Measurements from ENCODE around the gene PRPS1. TPM values are rescaled to one million over a fixed set of nuclear protein-coding genes. Genes with fewer than 3 reads are reported as not detected.
"Not testable (repeated sequence)": the region's sequence is repeated elsewhere in the genome, so short reads cannot be mapped to it uniquely, and the experiment has no call there.

PRPS1 gene
- total and polyA plus RNA-seq, 7 donors = 9.6 to 35.8 (median 18.8) TPM

DNA sequence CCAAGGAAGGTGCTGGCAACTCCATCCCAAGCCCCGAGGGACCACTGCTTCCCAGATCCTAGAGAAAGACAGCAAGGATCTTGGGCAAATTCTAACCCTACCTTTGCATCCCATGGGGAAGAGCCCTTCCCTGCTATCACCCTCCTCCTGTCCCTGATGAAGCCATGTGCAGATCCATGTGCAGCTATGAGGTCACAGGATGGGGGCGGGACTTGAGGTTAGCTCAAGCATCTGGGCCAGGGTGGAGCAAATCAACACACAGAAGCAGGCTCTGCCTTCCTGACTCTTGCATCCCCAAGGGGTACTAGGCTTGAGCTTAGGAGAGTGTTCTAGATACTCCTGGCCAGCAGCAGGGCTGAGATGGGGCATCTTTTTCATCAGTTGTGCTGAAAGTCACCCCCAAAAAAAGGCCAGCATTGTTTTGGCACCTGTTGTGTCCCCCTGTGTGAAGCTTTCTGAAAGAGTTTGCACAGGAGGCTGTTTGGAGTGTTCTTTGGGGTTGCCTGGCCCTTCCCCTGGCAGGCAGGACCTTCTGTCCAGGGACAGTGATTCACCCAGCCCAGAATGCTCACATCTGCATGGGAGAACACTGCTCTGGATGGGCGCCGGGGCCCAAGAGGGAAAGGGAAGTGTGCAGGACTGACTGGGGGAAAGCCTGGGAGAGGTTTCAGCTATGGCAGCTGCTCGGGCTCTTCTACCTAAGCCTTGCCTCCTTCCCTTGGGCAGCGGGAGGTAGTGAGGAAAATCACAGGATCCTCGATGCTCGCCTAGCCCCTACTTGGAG, 50.8 kb downstream of the PRPS1 start:
- Histone ChIP-seq H3K36me3 (no peaks in the 10 kb centered on the region), H3K4me3 (no peak overlapping the region), H3K27ac (peak overlapping the region; percentile 27 to 91 (median 86)), H3K27me3 (peaks cover 0 to 4% (median 0%) of the 10 kb centered on the region in 3 donors), H3K4me1 (peaks cover 0 to 35% (median 25%) of the 10 kb centered on the region in 4 donors), H3K9me3 (no peaks in the 10 kb centered on the region)
- intact Hi-C loops (cut with DNase I) = loop anchor here (2.0 kb wide), 1 partner anchor 34 kb away; no protein-coding TSS in a partner anchor
- 79 to 85% methylated on average over 8 of the region's 8 CpGs for WGBS, 2 donors
- DNase-seq = peak; percentile 93
- no peak for TF ChIP-seq EP300 (IDR thresholded peaks at IDR 0.05)
- peak; percentile 25 to 72 (median 66) for TF ChIP-seq POLR2AphosphoS5 (IDR thresholded peaks at IDR 0.05)

DNA sequence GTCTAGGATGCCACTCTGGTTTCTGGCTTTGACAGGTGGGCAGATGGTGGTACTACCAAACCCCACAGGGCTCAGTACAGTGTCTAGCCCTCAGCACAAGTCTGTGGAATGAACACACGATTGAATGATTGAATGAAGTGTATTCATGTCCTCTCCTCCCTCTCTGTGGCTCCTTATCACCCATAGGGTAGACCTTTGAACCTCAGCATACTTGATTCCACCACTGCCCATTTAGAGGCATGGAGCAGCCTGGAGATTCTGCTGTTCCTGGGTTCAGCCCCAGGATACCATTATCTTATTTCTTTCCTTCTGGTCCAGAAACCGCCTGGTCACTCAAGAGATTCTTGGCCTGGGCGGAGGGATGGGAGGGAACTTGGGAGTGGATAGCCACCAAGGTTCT, 53.9 kb downstream of the PRPS1 start:
- no peaks in the 10 kb centered on the region for H3K36me3 ChIP-seq
- peak overlapping the region; percentile 42 to 69 (median 68) for H3K27ac ChIP-seq
- DNase-seq = no peak
- no peak overlapping the region for H3K4me3 ChIP-seq
- TF ChIP-seq, protein P1, sequence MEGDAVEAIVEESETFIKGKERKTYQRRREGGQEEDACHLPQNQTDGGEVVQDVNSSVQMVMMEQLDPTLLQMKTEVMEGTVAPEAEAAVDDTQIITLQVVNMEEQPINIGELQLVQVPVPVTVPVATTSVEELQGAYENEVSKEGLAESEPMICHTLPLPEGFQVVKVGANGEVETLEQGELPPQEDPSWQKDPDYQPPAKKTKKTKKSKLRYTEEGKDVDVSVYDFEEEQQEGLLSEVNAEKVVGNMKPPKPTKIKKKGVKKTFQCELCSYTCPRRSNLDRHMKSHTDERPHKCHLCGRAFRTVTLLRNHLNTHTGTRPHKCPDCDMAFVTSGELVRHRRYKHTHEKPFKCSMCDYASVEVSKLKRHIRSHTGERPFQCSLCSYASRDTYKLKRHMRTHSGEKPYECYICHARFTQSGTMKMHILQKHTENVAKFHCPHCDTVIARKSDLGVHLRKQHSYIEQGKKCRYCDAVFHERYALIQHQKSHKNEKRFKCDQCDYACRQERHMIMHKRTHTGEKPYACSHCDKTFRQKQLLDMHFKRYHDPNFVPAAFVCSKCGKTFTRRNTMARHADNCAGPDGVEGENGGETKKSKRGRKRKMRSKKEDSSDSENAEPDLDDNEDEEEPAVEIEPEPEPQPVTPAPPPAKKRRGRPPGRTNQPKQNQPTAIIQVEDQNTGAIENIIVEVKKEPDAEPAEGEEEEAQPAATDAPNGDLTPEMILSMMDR (IDR thresholded peaks at IDR 0.05) = no peak
- no peak for TF ChIP-seq EP300 (IDR thresholded peaks at IDR 0.05)
- TF ChIP-seq POLR2A (IDR thresholded peaks at IDR 0.05) = no peak
- no peak for TF ChIP-seq POLR2AphosphoS5 (IDR thresholded peaks at IDR 0.05)
- H3K27me3 ChIP-seq = peaks cover 0 to 4% (median 0%) of the 10 kb centered on the region in 3 donors
- WGBS, 2 donors = 81 to 88% methylated on average over 3 of the region's 3 CpGs
- no peaks in the 10 kb centered on the region for H3K9me3 ChIP-seq
- H3K4me1 ChIP-seq = peaks cover 0 to 31% (median 24%) of the 10 kb centered on the region in 4 donors
- intact Hi-C loops (cut with DNase I) = no loop called here

DNA sequence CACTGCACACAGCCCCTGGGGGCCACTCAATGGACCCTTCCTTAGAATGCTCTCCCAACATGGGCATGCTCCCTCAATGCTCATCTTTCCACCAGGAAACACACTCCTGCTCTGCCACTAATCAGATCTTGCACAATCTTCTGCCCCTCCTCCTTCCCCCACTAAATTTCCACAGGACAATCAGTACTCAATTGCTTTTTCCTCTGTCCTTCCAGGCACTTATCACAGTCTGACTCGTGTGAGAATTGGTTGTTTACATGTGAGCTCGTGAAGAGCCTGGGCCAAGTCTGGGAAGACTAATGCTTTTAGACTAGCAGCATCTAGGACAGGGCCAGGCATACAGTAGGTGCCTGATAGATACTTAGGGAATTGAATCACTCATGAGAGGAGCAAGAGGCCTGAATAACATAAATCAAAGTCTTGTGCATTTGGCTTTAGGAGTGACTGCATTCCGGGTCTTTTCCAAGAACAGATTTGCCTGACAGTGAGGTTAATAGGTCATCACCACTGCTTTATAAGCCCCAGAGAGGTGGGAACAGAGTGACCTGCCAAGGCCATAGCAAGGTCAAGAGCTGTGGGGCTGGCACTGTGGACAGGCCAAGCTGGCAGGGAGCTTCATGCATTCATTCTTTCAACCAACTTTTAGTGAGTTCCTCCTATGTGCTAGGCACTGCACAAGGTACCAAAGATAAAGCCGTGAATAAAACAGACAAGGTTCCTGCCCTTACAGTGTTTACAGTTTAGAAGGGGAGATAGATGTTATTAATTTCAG, 55.0 kb downstream of the PRPS1 start:
- intact Hi-C loops (cut with DNase I) = no loop called here
- no peaks in the 10 kb centered on the region for H3K36me3 ChIP-seq
- H3K4me1 ChIP-seq = peaks cover 0 to 23% (median 21%) of the 10 kb centered on the region in 4 donors
- no peaks in the 10 kb centered on the region for H3K9me3 ChIP-seq
- peak overlapping the region; percentile 59 to 69 (median 68) for H3K27ac ChIP-seq
- H3K27me3 ChIP-seq = peaks cover 0 to 4% (median 0%) of the 10 kb centered on the region in 3 donors
- WGBS, 2 donors = 40 to 55% methylated on average over 4 of the region's 4 CpGs
- peak; percentile 68 to 80 (median 70) for TF ChIP-seq POLR2AphosphoS5 (IDR thresholded peaks at IDR 0.05)
- no peak for TF ChIP-seq POLR2A (IDR thresholded peaks at IDR 0.05)
- TF ChIP-seq EP300 (IDR thresholded peaks at IDR 0.05) = peak; percentile 13 to 78 (median 48)
- DNase-seq = peak; percentile 83
- H3K4me3 ChIP-seq = no peak overlapping the region

DNA sequence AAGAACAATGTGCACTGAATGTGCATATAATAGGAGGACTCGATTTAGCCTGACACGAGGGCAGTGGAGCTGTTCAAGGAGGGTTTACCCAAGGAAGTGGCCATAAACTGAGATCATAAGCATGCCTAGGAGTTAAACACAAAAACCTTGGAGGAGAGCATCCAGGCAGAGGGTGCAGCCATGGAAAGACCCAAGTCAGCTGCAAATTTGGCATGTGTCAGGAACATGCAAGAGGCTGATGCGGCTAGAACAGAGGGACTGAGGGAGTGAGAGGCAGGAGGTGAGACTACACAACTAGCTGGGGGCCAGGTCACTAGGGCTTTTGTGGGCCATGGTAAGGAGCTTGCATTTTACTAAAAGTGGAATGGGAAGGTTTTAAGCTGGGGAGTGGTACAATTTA, 55.6 kb downstream of the PRPS1 start:
- peak overlapping the region; percentile 59 to 69 (median 68) for H3K27ac ChIP-seq
- no peak for DNase-seq

DNA sequence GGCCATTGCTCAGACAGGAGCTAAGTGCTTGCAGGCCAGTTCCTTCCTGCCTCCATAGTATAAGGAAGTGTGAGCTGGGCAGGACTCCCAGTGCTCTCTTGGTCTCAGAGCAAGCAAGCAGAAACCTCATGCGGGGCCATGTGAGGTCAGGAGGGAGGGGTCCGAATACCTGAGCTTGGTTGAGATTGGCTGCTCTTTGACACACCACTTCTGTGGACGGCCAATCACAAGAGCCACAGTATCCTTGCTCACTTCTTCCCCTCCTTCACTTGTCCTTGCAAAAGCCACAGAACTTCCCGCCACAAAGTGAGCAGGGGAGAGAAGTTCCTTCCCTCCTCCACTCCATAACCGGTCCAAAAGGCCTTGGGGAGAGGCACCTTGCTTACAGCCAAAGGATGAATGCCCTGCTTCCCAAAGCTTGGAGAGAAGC, 56.7 kb downstream of the PRPS1 start:
- Histone ChIP-seq H3K4me1 (peaks cover 0 to 23% (median 21%) of the 10 kb centered on the region in 4 donors), H3K9me3 (no peaks in the 10 kb centered on the region), H3K4me3 (no peak overlapping the region), H3K36me3 (no peaks in the 10 kb centered on the region), H3K27ac (peak overlapping the region; percentile 59 to 69 (median 68)), H3K27me3 (no peaks in the 10 kb centered on the region)
- TF ChIP-seq EP300 (IDR thresholded peaks at IDR 0.05) (no peak), POLR2A (IDR thresholded peaks at IDR 0.05) (no peak), POLR2AphosphoS5 (IDR thresholded peaks at IDR 0.05) (peak in 3 of 4 donors; percentile 28 to 68 (median 60))
- TF ChIP-seq, protein P1 (IDR thresholded peaks at IDR 0.05) = no peak
- WGBS, 2 donors = 14 to 18% methylated on average over 5 of the region's 5 CpGs
- peak; percentile 90 for DNase-seq
- intact Hi-C loops (cut with DNase I) = no loop called here

More for the DNA sequence above, 55.6 kb downstream of the PRPS1 start:
- Histone ChIP-seq H3K4me3 (no peak overlapping the region), H3K36me3 (no peaks in the 10 kb centered on the region), H3K27me3 (peaks cover 0 to under 1% (median 0%) of the 10 kb centered on the region in 3 donors), H3K4me1 (peaks cover 0 to 23% (median 21%) of the 10 kb centered on the region in 4 donors), H3K9me3 (no peaks in the 10 kb centered on the region)
- intact Hi-C loops (cut with DNase I) = no loop called here
- WGBS, 2 donors = 49 to 76% methylated on average over 3 of the region's 3 CpGs
- no peak for TF ChIP-seq POLR2AphosphoS5 (IDR thresholded peaks at IDR 0.05)
- TF ChIP-seq, protein P1 (IDR thresholded peaks at IDR 0.05) = no peak
- TF ChIP-seq EP300 (IDR thresholded peaks at IDR 0.05) = no peak
- no peak for TF ChIP-seq POLR2A (IDR thresholded peaks at IDR 0.05)

DNA sequence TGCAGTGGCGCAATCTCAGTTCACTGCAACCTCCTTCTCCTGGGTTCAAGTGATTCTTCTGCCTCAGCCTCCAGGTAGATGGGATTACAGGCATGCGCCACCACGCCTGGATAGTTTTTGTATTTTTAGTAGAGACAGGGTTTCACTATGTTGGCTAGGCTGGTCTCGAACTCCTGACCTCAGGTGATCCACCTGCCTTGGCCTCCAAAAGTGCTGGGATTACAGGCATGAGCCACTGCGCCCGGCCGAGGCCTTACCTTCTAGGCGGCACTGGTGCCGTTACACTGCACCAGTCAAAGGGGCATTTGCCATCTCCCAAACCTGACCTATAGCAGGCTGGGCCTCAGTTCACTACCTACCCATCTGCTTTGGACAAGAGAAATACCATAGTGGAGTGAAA, 57.3 kb downstream of the PRPS1 start:
- H3K36me3 ChIP-seq; DNase-seq; H3K4me3 ChIP-seq; H3K9me3 ChIP-seq; H3K27me3 ChIP-seq; intact Hi-C loops (cut with DNase I): not testable (repeated sequence)
- Histone ChIP-seq H3K4me1 (peaks cover 0 to 23% (median 21%) of the 10 kb centered on the region in 4 donors), H3K27ac (peak overlapping the region in 3 of 4 donors; percentile 39 to 69 (median 68))
- WGBS, 2 donors = 95 to 96% methylated on average over 9 of the region's 9 CpGs

Measured in sigmoid colon (tissue), 7 donors.